ENCODE data around the gene PPP1R12C.

Gene PPP1R12C

DNA sequence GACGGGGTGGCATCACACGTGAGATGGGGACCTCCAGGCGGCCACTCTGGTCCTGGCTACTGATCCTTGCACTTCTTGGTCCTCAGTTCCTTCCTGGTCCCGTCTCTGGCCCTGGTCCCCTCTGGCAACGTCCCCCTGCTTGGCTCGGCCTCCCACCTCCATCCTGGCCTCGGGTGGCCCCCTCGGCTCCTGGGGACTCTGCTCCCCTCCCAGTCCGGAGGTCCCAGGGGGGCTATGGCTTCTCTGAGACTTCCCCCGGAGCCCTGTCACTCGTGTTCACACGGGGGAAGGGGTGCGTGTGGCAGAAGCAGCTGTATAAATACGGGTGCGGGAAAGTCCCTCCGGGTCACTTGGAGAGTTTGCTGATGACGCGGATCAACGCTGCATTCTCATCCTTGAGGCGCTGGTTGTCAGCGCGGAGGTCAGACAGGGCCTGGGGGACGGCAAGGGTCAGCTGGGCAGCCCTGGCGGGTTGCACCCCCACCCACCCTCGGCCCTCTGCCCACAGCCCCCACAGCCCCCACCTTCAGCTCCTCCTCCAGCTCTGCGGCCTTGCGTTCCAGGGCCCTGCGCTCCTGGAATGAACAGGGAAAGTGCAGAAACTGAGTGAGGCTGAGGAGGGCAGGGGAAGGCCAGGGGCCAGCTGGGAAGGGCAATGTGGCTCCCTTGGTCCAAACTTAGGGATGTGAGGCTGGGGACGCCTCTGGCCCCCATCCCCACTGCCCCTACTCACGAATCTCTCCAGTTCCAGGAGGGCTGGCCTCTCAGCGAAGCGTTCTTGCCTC lies 26.1 kb downstream of the PPP1R12C start:
- DNase-seq (ENCODE audit: low read depth in 1 of 2, low spot score in 1 of 2): no peak

- DNase-seq (ENCODE audit: low read depth in 1 of 2, low spot score in 1 of 2): no peak
These were observed 26.9 kb downstream of the PPP1R12C start for GRCh38 chr19:55090564-55090963.

DNA sequence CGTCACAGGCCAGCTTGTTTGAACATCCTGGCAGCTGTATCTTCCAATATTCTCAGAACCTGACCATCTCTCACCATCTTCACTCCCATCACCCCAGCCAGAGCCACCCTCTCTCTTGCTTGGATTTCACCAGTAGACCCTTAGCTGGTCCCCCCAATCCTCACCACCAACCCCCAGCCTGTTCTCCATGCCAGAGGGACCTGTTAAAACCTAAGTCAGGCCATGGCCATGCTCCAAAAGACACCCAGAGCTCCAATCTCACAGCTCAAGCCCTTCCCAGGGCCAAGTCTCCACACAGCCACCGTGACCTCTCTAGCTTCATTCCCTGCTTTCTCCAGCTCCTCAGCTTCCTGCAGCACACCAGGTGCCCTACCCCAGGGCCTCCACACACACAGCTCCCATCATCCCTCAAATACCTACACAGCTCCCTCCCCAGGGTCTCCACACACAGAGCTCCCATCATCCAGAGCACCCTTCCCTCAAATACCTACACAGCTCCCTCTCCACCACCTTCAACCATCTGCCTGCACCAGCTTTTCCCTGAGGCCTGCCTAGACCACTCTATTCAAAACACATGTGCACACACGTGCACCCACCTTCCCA lies 28.0 kb downstream of the PPP1R12C start:
- DNase-seq (ENCODE audit: low read depth in 1 of 2, low spot score in 1 of 2): no peak

- peak; percentile 58 to 72 for DNase-seq (ENCODE audit: low read depth in 1 of 2, low spot score in 1 of 2)
These were observed 28.7 kb downstream of the PPP1R12C start for GRCh38 chr19:55088543-55089341.

DNA sequence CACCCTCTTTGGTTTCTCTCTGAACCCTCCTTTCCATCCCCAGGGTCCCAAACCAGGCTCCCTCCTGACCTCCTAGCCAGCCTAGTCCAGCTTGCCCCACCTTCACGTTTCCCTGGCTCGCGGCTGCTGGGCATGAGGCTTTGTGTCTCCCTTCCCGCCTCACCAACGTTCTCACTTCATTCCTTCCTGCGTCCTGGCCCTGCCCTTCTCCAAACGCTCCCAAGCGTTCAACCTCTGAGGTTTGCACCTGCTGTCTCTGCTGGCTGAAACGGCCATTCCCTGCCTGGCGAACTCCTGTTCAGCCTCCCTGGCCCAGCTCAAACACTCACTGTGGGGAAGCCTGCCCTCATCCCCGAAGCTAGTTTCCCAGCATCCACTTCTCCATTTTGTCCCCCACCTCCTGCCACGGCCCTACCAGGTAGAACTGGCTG lies 29.4 kb downstream of the PPP1R12C start:
- no peak for DNase-seq (ENCODE audit: low read depth in 1 of 2, low spot score in 1 of 2)

DNA sequence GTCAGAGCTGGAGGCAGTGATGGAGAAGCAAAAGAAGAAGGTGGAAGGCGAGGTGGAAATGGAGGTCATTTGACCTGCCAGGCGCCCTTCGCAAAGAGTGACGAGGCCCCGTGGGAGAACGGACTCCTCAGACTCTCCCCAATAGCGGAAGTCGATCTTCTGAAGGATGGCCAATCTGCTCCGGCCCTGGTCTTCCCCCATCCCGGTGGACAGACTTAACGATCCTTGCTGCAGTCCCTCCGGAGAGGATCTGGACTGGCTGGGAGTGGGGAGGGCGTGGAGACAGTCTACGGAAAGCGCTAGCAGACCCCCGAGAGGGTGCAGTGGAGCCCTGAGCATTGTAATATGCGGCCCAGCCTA lies 29.9 kb downstream of the PPP1R12C start:
- DNase-seq (ENCODE audit: low read depth in 1 of 2, low spot score in 1 of 2): no peak

DNA sequence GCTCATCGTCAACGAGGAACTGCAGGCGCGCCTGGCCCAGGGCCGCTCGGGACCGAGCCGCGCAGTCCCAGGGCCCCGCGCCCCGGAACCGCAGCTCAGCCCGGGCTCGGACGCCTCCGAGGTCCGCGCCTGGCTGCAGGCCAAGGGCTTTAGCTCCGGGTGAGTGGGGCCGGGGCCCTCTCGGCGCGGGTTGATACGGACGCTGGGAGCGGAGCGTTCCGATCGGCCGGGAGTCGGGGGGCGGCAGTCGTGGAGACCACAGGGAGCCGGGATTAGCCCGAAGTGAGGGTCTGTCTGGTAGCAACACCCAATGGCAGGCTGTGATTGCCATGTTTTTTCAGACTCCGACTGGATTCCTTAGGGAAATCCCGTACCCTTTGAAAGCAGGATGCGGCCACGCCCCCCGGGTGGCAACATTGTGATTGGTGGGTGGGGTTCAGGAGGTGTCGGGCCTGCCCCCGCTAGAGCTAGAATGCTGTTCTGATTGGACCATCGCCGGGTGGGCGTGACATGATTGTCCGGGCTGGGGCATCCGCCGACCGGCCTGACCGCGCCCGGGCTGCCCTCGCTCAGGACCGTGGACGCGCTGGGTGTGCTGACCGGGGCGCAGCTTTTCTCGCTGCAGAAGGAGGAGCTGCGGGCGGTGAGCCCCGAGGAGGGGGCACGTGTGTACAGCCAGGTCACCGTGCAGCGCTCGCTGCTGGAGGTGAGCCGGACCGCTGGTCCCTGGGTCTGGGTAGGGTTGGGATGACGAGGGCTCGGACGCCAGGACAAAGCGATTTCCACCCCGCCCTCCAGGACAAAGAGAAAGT lies 30.5 kb downstream of the PPP1R12C start:
- no peak for DNase-seq (ENCODE audit: low read depth in 1 of 2, low spot score in 1 of 2)

DNA sequence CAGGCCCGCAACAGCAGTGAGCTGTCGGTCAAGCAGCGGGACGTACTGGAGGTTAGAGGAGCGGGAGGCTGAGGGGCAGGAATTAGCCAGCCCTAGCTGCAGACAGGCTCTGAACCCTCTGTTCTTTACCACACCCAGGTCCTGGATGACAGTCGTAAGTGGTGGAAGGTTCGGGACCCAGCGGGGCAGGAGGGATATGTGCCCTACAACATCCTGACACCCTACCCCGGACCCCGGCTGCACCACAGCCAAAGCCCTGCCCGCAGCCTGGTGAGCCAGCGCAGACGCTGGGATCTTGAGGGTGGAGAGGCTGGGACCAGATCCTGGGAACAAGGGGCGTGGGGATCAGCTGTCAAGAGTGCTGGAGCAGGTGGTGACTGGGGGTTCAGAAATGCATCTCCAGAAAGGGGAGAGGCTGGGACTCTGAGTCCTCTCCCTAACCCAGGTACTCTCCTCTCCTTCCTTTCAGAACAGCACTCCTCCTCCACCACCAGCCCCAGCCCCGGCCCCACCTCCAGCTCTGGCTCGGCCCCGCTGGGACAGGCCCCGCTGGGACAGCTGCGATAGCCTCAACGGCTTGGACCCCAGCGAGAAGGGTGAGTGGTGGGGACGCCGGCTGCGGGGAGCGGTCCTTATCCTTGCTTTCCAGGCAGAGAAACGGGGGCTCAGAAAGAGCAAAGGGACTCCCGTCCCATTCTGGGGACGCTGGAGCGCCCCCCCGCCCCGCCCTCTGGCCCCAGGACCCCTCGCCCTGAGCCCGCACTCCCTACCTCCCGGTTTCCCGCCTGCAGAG lies 31.3 kb downstream of the PPP1R12C start:
- no peak for DNase-seq (ENCODE audit: low read depth in 1 of 2, low spot score in 1 of 2)

DNA sequence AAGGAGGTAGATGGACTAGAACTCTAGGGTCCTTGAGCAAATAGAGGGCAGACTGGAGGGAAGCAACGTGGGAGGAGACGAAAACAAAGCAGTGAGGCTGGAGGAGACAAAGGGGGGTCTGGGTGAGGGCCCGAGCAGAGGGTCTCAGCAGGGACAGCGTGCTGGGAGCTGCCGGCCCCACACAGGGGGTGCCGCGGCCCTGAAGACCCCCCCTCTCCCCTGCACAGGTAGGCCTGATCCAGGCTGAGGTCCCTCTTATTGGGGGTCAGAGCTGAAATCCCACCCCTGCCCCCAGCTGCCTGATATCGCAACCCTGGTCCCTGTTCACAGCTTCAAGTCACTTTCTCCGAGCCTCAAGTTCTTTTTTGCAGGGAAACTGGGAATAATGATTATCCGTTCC lies 33.0 kb downstream of the PPP1R12C start:
- no peak for DNase-seq (ENCODE audit: low read depth in 1 of 2, low spot score in 1 of 2)

DNA sequence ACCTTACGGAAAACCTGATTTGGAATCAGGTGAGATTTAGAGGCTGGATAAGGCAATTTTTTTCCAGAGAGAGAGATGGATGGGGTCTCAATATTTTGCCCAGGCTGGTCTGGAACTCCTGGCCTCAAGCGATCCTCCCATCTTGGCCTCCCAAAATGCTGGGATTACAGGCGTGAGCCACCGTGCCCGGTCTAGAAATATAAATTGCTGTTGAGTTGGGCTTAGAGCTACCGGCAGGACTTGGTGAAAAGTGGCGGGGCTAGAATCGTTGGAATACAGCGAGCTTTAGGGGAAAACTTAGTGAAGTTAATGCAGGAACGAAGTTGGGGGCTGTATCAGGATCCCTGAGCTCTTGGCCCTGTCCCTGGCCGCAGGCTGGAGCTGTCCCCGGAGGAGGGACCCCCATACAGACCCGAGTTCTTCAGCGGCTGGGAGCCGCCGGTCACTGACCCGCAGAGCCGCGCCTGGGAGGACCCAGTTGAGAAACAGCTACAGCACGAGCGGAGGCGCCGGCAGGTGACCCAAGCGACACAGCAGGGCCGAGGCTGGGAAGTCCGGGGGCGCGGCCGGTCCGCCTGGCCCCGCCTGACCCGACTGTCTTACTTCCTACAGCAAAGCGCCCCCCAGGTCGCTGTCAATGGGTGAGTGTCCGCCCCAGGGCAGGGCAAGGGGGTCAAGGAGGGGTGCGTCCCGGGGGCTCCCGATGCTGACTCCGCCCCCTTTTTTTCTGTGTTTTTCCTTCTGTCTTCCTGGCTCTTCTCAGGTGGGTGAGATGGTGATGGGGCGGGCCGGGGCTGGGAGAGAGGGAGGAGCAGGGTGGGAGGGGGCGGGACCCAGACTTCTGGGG lies 34.2 kb downstream of the PPP1R12C start:
- DNase-seq (ENCODE audit: low read depth in 1 of 2, low spot score in 1 of 2): no peak

- DNase-seq (ENCODE audit: low read depth in 1 of 2, low spot score in 1 of 2): no peak
These were observed 35.2 kb downstream of the PPP1R12C start for GRCh38 chr19:55082020-55082851.

DNA sequence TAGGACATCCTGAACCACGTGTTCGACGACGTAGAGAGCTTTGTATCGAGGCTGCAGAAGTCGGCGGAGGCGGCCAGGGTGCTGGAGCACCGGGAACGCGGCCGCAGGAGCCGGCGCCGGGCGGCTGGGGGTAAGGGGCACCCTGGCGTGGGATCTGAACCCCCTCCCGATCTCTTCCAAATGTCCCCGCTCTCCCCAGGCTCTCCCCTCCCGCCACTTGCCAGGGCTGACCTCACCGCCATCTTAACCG lies 35.7 kb downstream of the PPP1R12C start:
- DNase-seq (ENCODE audit: low read depth in 1 of 2, low spot score in 1 of 2): no peak

GRCh38 chr19:55080968-55081769 lies 36.3 kb downstream of the PPP1R12C start:
- DNase-seq (ENCODE audit: low read depth in 1 of 2, low spot score in 1 of 2): peak; percentile 75 to 80

- DNase-seq (ENCODE audit: low read depth in 1 of 2, low spot score in 1 of 2): peak in 1 of 2 donors; percentile 32
These were observed 37.1 kb downstream of the PPP1R12C start for GRCh38 chr19:55080121-55080967.

DNA sequence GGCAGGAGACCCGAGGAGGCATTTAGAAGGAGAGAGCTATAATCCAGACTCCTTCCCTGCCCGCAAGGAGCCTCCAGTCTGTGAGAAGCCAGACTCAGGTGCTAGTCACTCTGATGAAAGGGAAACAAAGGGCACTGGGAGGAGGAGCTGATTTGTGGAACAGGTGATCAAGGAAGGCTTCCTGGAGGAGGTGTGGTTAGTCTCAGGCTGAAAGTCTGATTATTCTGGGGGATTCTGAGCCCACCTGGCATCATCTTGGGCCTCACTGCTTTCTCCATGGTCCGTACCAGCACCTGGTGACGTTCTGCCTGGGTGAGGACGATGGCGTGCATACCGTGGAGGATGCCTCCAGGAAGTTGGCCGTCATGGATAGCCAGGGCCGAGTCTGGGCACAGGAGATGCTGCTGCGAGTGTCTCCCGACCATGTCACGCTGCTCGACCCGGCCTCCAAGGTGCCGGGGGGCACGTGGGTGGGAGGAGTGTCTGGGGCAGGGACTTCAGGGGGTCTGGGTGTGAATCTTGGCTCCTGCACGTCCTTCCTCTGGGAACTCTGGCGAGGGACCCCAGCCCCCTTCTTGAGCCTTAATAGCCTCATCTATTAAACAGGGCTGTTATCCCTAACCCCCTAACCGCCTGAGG lies 37.9 kb downstream of the PPP1R12C start:
- no peak for DNase-seq (ENCODE audit: low read depth in 1 of 2, low spot score in 1 of 2)

GRCh38 chr19:55078996-55079395 lies 38.4 kb downstream of the PPP1R12C start:
- DNase-seq (ENCODE audit: low read depth in 1 of 2, low spot score in 1 of 2): no peak

- DNase-seq (ENCODE audit: low read depth in 1 of 2, low spot score in 1 of 2): no peak
These were observed 40.3 kb downstream of the PPP1R12C start for GRCh38 chr19:55077106-55077505.

Measured in activated T-helper 1 cell treated with anti-CD3 and anti-CD28 coated beads, Interleukin-2, amount 50 U/mL, for 16 hours (primary cell).